GM10847 (cell line): Measurements from ENCODE around the gene PRPF31.

Source experiments
- POLR2A ChIP-seq: IDR thresholded peaks from 2 replicates; pipeline ENCODE4 v1.6.1; 2011; ENCODE audit not compliant: insufficient read length; ENCODE audit errors: extremely low read depth

PRPF31 gene

GRCh38 chr19:54152267-54152666, 36.7 kb downstream of the PRPF31 start:
- no peak for TF ChIP-seq POLR2A

- no peak for TF ChIP-seq POLR2A
These were observed 37.4 kb downstream of the PRPF31 start for GRCh38 chr19:54152878-54153524.

- no peak for TF ChIP-seq POLR2A
These were observed 38.3 kb downstream of the PRPF31 start for GRCh38 chr19:54153731-54154326.

GRCh38 chr19:54154603-54155345, 39.2 kb downstream of the PRPF31 start:
- TF ChIP-seq POLR2A = no peak

- no peak for TF ChIP-seq POLR2A
These were observed 40.1 kb downstream of the PRPF31 start for GRCh38 chr19:54155694-54156093.

GRCh38 chr19:54156490-54156889, 40.9 kb downstream of the PRPF31 start:
- TF ChIP-seq POLR2A = no peak

- TF ChIP-seq POLR2A = no peak
These were observed 41.4 kb downstream of the PRPF31 start for GRCh38 chr19:54156953-54157352.

- no peak for TF ChIP-seq POLR2A
These were observed 43.3 kb downstream of the PRPF31 start for GRCh38 chr19:54158812-54159351.

- peak; percentile 82 for TF ChIP-seq POLR2A
These were observed 44.0 kb downstream of the PRPF31 start, which contains the start of gene LENG1 for GRCh38 chr19:54159352-54160181. LENG1 (minus strand) TSS chr19:54159721; CDS start chr19:54159695, 26 bp downstream.

GRCh38 chr19:54160182-54160811, 44.7 kb downstream of the PRPF31 start:
- no peak for TF ChIP-seq POLR2A

GRCh38 chr19:54160854-54161253, 45.3 kb downstream of the PRPF31 start:
- TF ChIP-seq POLR2A = no peak

- no peak for TF ChIP-seq POLR2A
These were observed 46.8 kb downstream of the PRPF31 start for GRCh38 chr19:54162241-54162805.

- TF ChIP-seq POLR2A = no peak
These were observed 47.3 kb downstream of the PRPF31 start for GRCh38 chr19:54162884-54163283.

GRCh38 chr19:54164369-54165068, 49.0 kb downstream of the PRPF31 start:
- no peak for TF ChIP-seq POLR2A
